Measurements from ENCODE around the gene PGLYRP2.

PGLYRP2 gene

GRCh38 chr19:15439821-15440641 lies 39.3 kb downstream of the PGLYRP2 start:
- no peak for DNase-seq

DNA sequence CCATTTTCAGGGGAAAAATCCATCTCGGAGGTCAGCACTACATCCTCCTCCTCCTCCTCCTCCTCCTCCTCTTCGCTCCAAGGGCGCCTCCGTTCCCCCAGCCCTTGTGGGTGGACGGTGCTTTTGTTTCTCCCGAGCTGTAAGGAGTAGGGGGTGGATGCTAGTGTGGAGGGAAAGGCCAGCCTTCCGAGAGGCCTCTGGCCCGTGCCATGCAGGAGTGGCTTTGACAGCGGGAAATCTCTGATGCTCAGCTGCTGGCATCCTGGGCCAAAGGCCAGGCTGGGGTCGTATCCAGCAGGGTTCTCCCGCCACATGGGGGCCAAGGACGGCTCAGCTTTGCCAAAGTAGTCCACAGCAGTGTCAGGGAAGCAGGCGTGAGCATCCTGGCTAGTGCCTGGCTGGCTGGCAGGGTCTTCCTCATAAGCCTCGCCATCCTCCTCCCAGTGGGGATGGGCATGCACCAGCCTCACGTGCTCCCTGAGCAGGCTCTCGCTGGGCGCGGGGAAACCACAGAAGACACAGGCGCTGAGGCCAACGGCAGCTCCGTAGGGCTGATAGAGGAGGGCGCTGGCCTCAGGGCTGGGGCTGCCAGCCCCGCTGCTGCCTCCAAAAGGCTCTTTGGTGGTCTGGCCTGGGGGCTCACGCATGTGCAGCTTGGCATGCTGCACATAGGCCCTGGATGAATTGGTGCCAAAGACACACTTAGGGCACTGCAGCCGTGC lies 40.1 kb downstream of the PGLYRP2 start:
- DNase-seq = no peak

DNA sequence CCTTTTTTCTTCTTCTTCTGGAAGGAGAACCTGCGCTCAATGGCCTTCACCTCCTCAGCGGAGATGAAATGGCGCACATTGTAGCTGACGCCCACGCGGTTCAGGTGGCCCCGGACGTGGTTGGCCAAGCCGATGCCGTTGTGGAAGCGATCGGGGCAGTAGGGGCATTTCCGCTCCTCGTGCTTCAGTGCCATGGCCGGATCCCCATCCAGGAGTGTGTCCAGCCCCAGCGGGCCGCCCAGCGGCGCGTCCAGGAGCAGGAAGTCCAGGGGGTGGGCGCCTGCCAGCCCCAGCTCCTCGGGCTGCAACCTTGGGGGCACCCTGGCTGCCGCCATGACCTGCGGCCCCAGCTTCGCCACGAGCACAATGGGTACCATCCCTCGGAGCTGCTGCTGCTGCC lies 40.7 kb downstream of the PGLYRP2 start:
- DNase-seq = no peak

DNA sequence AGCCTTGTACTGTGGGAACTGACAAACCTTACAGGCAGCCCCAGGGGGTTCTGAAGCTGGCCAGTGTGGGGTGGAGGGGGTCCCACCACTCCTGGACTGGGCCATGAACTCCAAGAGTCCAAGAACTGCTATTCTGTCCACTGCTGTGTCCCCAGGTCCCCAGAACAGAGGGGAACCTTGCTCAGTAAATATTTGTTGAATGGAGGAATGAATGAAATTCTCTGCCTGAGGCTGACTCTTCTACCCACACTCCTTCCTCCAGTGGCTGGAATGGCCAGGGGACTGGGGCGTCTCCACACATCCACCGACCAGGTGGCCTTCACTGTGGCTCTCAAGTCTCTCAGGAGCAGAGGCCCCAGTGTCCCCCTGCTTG lies 41.2 kb downstream of the PGLYRP2 start:
- DNase-seq = no peak

GRCh38 chr19:15437355-15438123 lies 41.8 kb downstream of the PGLYRP2 start:
- DNase-seq = no peak

DNA sequence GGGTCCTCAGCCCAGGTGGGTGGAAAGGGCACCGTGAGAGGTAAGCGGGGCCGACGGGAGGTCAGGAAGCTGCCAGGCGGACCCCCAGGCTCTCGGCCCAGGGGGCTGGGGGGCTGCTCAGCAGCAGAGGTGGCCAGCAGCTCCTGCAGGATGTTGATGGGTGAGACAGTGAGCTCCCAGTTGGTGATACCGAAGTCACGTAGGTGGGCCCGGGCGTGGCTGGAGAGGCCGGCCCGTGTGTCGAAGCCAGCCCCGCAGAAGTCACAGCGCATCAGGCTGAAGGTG lies 42.5 kb downstream of the PGLYRP2 start:
- DNase-seq = no peak

- no peak for DNase-seq
Measured at GRCh38 chr19:15436012-15436825, 43.1 kb downstream of the PGLYRP2 start.

DNA sequence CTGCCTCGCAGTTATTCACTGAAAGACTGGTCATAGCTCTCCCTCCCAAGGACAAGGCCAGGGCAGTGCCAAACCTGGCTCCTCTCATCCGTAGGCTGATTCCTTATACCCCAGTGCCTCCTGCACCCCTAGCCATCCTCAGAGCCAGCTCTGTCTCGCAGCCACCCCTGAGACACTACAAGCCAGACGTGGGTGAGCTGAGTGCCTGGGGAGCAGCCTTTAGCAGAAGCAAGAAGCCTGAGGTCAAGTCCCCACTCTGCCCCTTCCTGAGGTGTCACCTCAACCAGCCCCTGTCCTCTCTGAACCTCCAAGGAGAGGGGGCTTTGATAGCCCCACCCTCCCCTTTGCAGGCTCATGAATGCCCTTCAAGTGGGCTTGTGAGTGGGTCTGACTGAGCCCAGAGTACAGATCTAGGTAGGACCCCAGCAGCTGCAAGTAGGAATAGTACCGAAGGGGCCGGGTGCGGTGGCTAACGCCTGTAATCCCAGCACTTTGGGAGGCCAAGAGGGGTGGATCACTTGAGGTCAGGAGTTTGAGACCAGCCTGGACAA lies 45.7 kb downstream of the PGLYRP2 start:
- DNase-seq = no peak

GRCh38 chr19:15432629-15433518 lies 46.4 kb downstream of the PGLYRP2 start:
- peak; percentile 92 for DNase-seq

DNA sequence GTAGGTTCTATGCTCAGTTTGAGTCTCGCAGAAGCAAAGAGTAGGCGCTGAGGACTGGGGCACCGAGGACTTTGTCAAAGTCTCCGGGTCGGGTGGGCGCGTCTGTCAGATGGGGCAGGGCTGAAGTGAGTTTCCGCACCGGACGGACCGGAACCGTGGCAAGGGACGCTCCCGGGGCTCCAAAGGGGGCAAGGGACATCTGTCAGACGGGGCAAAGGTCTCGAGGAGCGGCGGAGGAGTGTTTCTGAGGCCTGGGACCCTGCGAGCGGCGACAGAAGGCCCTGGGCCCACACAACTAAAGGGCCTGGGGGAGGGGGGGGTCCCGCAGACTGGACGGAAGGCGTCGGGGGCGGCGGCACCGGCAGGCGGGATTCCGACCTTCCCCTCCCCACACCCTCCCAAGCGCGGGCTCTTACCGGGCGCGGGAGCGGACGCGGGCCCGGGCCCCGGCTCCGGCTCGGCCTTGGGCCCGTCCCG lies 47.2 kb downstream of the PGLYRP2 start:
- no peak for DNase-seq

GRCh38 chr19:15431396-15432017 lies 47.8 kb downstream of the PGLYRP2 start:
- no peak for DNase-seq

GRCh38 chr19:15430526-15431120 lies 48.7 kb downstream of the PGLYRP2 start:
- DNase-seq = no peak

- DNase-seq = no peak
Measured at GRCh38 chr19:15429825-15430467, 49.4 kb downstream of the PGLYRP2 start.

- DNase-seq = no peak
Measured at GRCh38 chr19:15428956-15429824, 50.1 kb downstream of the PGLYRP2 start.

GRCh38 chr19:15427991-15428471 lies 51.3 kb downstream of the PGLYRP2 start:
- no peak for DNase-seq

DNA sequence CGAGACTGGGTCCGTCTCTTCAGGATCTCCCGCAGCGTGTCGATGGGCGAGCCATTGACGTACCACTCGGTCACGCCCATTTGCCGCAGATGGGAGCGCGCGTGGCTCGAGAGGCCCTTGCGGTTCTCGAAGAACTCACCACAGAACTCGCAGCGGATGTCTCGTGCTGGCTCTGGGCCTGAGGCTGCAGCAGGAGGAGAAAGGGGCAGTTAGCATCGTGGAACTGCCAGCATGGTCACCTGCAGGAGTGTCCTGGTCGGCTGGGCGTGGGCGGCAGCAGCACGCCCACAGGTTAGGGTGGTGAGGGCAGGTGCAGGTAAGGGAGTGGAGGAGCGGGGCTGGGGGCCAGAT lies 52.0 kb downstream of the PGLYRP2 start:
- DNase-seq = no peak

DNA sequence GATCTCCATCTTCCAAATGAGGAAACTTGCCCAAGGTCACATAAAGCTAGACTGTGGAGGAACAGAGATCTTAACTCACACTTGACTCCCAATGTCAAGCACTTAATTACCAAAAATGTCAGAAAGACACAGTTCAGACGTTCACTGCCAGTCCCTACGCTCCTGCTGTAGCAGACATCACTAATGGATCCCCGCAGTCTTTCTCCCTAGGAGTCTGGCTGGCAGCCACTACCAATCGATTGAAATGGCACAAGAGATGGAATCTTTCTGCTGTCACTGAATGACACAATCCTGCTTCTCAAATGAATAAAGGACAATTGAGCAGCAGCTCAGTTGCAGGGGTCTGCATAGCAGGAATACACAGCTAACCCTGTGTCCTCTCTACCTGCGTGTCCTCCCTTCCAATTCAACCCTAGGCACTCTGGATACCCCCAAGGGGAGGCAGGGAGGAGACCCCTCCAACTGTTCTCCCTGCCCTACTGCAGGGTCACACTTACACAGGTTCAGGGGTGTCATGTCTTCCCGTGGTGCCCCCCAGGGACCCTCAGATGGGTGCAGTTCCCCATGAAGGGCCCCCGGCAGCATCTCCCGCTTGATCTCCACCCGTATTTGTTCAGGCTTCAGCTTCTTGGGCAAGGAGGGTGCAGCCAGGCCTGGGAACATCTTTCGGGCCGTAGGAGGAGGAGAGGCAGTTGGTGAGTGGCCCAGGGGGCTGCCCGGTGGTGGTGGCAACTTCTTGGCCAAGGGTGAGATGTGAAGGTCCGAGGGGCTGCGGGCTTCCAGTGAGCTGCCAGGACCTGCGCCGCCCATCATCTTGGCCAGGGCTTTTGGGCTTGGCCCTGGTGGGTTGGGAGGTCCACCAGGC lies 52.6 kb downstream of the PGLYRP2 start:
- no peak for DNase-seq
